Sigmoid colon (tissue), 7 donors: ENCODE results near the gene RNF225. TPM values are rescaled to one million over a fixed set of nuclear protein-coding genes. Genes with fewer than 3 reads are reported as not detected.
"Not testable (repeated sequence)": the region's sequence is repeated elsewhere in the genome, so short reads cannot be mapped to it uniquely, and the experiment has no call there.

Experiments used
- DNase-seq: peaks from one replicate; pipeline ENCODE4 v3.0.0-alpha.2; 2019
- H3K27ac ChIP-seq, 4 donors: fragments of 200-600 bp; sonication (generic); one replicate each; pipeline ENCODE4 v1.5.1; 2016 to 2019; ENCODE audit warnings: mild to moderate bottlenecking in 1 of 4
- H3K27me3 ChIP-seq, 3 donors: fragments of 200-600 bp; sonication (generic); one replicate each; pipeline ENCODE4 v1.5.1; 2019; ENCODE audit warnings: mild to moderate bottlenecking in 1 of 3
- H3K36me3 ChIP-seq, 4 donors: fragments of 200-600 bp; sonication (generic); one replicate each; pipeline ENCODE4 v1.5.1; 2016 to 2019
- H3K4me1 ChIP-seq, 4 donors: fragments of 200-600 bp; sonication (generic); one replicate each; pipeline ENCODE4 v1.5.1; 2017 to 2019
- H3K4me3 ChIP-seq, 4 donors: fragments of 200-600 bp; sonication (generic); one replicate each; pipeline ENCODE4 v1.5.1; 2017 to 2019; ENCODE audit warnings: mild to moderate bottlenecking in 2 of 4, moderate library complexity in 1 of 4
- H3K9me3 ChIP-seq, 4 donors: fragments of 200-600 bp in 3 of 4; sonication (generic) in 3 of 4; one replicate each; pipeline versions ENCODE4 v1.5.1 to v1.6.1; 2013 to 2019
- CTCF ChIP-seq, 4 experiments: fragments of 450-650 bp in 3 of 4; fragments of 200-600 bp in 1 of 4; IDR thresholded peaks; one replicate each; pipeline ENCODE4 v1.5.1; 2016 to 2019; ENCODE audit warnings: antibody characterized with exemption in 4 of 4, mild to moderate bottlenecking in 3 of 4, moderate library complexity in 2 of 4
- EP300 ChIP-seq, 4 donors: sonication (generic); formaldehyde crosslinking; IDR thresholded peaks; one replicate each; pipeline ENCODE4 v1.6.1; 2017; ENCODE audit warnings: antibody characterized with exemption in 4 of 4
- POLR2A ChIP-seq, 2 donors: fragments of 450-650 bp; IDR thresholded peaks; one replicate each; pipeline ENCODE4 v1.6.1; 2016; ENCODE audit warnings: antibody characterized with exemption in 2 of 2, mild to moderate bottlenecking in 2 of 2, moderate library complexity in 2 of 2
- POLR2AphosphoS5 ChIP-seq, 4 donors: sonication (generic); formaldehyde crosslinking; IDR thresholded peaks; one replicate each; pipeline ENCODE4 v1.6.1; 2017; ENCODE audit warnings: antibody characterized with exemption in 4 of 4
- WGBS, 2 donors: extraction: QIAGEN DNeasy Blood & Tissue Kit; methylation state at CpG; one replicate each; pipeline ENCODE4 v1.1.7; 2013; 5-methylcytosine and 5-hydroxymethylcytosine counted together
- intact Hi-C: fragments of 100-400 bp; cut with DNase I; formaldehyde crosslinking; loops from one replicate; pipeline ENCODE4 v1.15.1; 2023
- polyA plus RNA-seq, 3 donors: library from polyadenylated mRNA; stranded (reverse); fragments of 200-250 nt; gene quantifications; one replicate each; pipeline ENCODE4 v1.2.3, GENCODE V29; 2013
- total RNA-seq, 4 donors: library from RNA; depleted of rRNA; stranded (reverse); fragments of >200 nt; gene quantifications; one replicate each; pipeline ENCODE4 v1.1.0, GENCODE V29; 2016
- donor health status: healthy with polysubstance abuse.
- donor health status: Bipolar disorder and iron deficiency.
- donor health status: healthy.

The RNF225 gene
- total and polyA plus RNA-seq, 7 donors: 0.07 TPM; not detected in 6

GRCh38 chr19:58372311-58373133 lies 22.9 kb upstream of the RNF225 start:
- Histone ChIP-seq H3K4me3 (no peak overlapping the region), H3K36me3 (no peaks in the 10 kb centered on the region), H3K9me3 (no peaks in the 10 kb centered on the region), H3K27ac (no peak overlapping the region), H3K27me3 (peaks cover 0 to 8% (median 2%) of the 10 kb centered on the region in 3 donors), H3K4me1 (no peaks in the 10 kb centered on the region)
- TF ChIP-seq POLR2A (IDR thresholded peaks at IDR 0.05) (no peak), EP300 (IDR thresholded peaks at IDR 0.05) (no peak), CTCF (IDR thresholded peaks at IDR 0.05) (no peak), POLR2AphosphoS5 (IDR thresholded peaks at IDR 0.05) (no peak)
- intact Hi-C loops: no loop called here
- DNase-seq: no peak
- 82 to 87% methylated on average over 15 of the region's 15 CpGs for WGBS, 2 donors

GRCh38 chr19:58374200-58374599 lies 21.3 kb upstream of the RNF225 start:
- Histone ChIP-seq H3K4me1 (peaks cover 0 to 2% (median under 1%) of the 10 kb centered on the region in 4 donors), H3K36me3 (no peaks in the 10 kb centered on the region), H3K27me3 (no peaks in the 10 kb centered on the region), H3K4me3 (no peak overlapping the region), H3K27ac (no peak overlapping the region), H3K9me3 (no peaks in the 10 kb centered on the region)
- no peak for DNase-seq
- 89 to 90% methylated on average over 4 of the region's 4 CpGs for WGBS, 2 donors
- intact Hi-C loops: no loop called here
- TF ChIP-seq POLR2AphosphoS5 (IDR thresholded peaks at IDR 0.05): no peak
- TF ChIP-seq EP300 (IDR thresholded peaks at IDR 0.05): no peak
- no peak for TF ChIP-seq POLR2A (IDR thresholded peaks at IDR 0.05)
- TF ChIP-seq CTCF (IDR thresholded peaks at IDR 0.05): no peak

- H3K27ac ChIP-seq, DNase-seq, H3K9me3 ChIP-seq, H3K36me3 ChIP-seq, intact Hi-C loops, H3K27me3 ChIP-seq, H3K4me3 ChIP-seq: not testable (repeated sequence)
- WGBS, 2 donors: 86 to 87% methylated on average over 7 of the region's 7 CpGs
- peaks cover 0 to 20% (median 13%) of the 10 kb centered on the region in 4 donors for H3K4me1 ChIP-seq
Measured at GRCh38 chr19:58376724-58377123, 18.7 kb upstream of the RNF225 start.

GRCh38 chr19:58379246-58379645 lies 16.2 kb upstream of the RNF225 start:
- DNase-seq: no peak
- WGBS, 2 donors: 93 to 94% methylated on average over 6 of the region's 6 CpGs
- H3K4me3 ChIP-seq: no peak overlapping the region
- H3K4me1 ChIP-seq: peaks cover 0 to 26% (median 17%) of the 10 kb centered on the region in 4 donors
- H3K27me3 ChIP-seq: no peaks in the 10 kb centered on the region
- intact Hi-C loops: no loop called here
- H3K36me3 ChIP-seq: no peaks in the 10 kb centered on the region
- H3K9me3 ChIP-seq: no peaks in the 10 kb centered on the region
- TF ChIP-seq POLR2A (IDR thresholded peaks at IDR 0.05): no peak
- no peak for TF ChIP-seq EP300 (IDR thresholded peaks at IDR 0.05)
- TF ChIP-seq POLR2AphosphoS5 (IDR thresholded peaks at IDR 0.05): no peak
- TF ChIP-seq CTCF (IDR thresholded peaks at IDR 0.05): no peak
- H3K27ac ChIP-seq: peak overlapping the region in 1 of 4 donors; percentile 96

GRCh38 chr19:58380037-58380661 lies 15.3 kb upstream of the RNF225 start:
- intact Hi-C loops: loop anchor here (2.0 kb wide), 1 partner anchor 17 kb away; the partner anchor contains the start of gene ZNF497
- Histone ChIP-seq H3K27me3 (no peaks in the 10 kb centered on the region), H3K27ac (peak overlapping the region; percentile 92 to 96 (median 96)), H3K4me3 (peak overlapping the region; percentile 75 to 93 (median 88)), H3K36me3 (no peaks in the 10 kb centered on the region), H3K4me1 (peaks cover 0 to 26% (median 18%) of the 10 kb centered on the region in 4 donors), H3K9me3 (no peaks in the 10 kb centered on the region)
- no peak for TF ChIP-seq EP300 (IDR thresholded peaks at IDR 0.05)
- no peak for TF ChIP-seq POLR2A (IDR thresholded peaks at IDR 0.05)
- no peak for TF ChIP-seq CTCF (IDR thresholded peaks at IDR 0.05)
- TF ChIP-seq POLR2AphosphoS5 (IDR thresholded peaks at IDR 0.05): no peak
- 3 to 7% methylated on average over 24 of the region's 24 CpGs for whole genome bisulfite sequencing, 2 donors
- DNase-seq: no peak
